Fibroblast of peridontal ligament (primary cell): Measurements from ENCODE around the gene GSTK1.
"Not testable (repeated sequence)": the region's sequence is repeated elsewhere in the genome, so short reads cannot be mapped to it uniquely, and the experiment has no call there.

Experiments used
- DNase-seq: peaks from one replicate; pipeline ENCODE4 v3.0.0-alpha.2; 2010; ENCODE audit errors: extremely low read depth

Gene GSTK1

DNA sequence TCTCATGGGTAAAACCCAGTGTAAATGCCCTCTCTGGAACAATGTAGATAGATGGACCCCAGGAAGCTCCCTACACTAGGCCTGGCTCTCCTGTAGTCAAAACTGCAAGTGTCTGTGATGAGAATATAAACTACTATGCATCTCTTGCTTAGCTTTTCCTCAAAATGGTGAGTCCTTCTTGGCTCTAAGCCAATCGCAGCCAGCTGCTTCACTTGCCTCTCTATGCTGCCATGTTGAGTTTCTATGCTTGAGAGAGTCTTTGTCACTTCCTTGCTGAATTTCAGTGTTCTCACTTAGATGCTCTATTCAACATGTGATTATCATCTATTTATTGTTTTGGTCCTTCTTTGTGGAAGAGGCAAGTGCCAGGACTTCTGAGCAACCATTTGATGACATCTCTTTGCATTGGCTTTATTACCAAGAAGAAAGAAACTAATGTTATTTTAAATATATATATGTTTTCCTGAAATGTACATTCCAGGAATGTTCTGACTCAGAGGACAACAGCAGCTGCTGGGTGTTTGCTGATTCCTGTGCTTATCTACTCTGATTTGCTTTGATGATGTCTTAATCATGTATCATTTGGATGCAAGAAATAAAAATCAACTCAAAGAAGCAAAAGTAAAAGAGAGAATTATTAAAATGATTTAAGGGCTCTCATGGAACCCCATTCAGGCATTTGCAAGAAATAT lies 24.8 kb upstream of the GSTK1 start:
- no peak for DNase-seq

DNA sequence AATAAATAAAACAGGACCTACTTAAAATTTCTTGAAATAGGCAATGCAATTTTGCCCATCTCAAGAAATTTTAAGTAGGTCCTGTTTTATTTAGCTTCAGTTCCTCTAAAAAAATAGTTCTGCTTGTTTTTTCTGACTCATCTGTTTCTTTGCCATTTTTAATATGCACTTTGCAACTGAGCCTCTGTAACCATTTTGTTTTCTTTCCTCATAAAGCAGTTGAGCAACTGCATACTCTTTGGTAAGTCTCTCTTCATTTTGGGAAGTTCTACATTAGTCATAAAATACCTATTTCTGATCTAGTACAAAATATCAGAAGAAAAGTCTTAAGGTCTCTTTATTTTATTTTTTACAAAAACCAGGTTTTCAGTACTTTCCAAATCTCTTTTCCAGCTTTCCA lies 23.4 kb upstream of the GSTK1 start:
- DNase-seq: peak; percentile 84

DNA sequence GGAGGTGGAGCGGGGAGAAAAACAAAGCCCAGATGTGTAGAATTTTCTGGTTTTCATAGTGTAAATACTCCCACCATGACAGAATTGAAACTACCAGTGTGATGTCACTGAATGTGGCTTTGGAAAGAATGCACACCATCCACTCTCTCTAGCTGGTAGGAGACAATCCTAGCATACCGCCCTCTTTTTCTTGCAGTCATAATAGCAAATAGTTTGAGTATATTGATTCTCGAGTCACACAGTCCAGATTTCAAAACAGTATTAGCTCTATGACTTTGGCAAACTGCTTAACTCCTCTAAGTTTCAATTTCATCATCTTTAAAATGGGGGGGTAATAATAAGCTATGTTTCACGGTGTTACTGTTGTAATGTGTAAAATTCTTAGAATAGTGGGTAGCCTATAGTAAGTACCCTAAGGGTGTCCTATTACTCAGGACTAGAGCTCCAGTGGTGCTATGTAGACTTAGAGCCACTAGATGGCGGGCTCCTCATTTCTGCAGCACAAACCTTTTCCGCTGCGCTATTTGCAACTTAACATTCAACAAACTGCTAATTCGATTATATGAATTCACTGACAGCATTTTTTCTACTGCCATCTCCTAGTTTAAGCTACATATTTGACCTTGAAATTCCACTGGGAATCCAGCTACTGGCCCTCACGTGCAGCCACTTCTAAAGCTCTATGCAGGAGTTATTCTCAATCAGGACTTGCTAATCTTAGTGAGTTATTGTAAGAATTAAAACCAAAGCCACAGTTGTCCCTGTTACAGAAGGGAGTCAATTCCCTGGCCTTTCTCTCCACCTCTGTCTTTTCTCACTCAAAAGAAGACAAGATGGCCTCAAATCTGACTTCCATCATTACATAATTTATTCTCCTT lies 22.7 kb upstream of the GSTK1 start:
- DNase-seq: peak; percentile 95

DNA sequence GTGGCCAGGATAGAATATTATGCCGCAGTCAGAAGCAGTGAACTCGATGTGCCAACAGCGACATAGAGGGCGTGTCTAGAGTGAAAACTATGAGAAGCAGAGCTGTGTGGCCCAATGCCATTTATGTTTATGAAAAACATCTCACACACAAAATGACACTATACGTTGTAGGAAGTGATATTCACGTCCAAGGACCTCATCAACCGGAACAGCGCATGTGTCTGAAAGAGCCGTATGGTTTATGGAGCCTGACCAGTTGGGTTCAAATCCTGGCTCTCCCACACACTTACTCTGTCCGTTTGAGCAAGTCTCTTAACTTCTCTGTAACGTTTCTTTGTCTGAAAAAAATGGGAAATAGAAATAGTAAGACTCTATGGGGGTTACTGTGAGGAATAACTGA lies 20.9 kb upstream of the GSTK1 start:
- no peak for DNase-seq

DNA sequence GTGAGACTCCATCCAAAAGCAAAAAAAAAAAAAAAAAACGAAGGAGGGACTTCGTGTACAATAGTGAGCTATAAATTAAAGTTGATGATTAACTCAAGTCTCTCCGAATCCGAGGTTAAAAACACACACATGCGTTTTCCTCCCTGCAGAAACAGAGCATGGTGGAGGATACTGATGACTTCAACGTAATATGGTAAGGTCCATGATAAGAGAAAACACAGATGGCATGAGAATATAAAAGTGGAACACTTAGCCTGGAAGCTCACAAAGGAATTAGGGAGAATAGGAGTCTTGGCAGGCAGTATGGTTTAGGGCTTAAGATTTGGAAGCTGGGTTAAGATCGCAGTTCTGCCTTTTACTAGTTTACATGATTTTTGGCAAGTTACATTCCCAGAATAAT lies 20.1 kb upstream of the GSTK1 start:
- DNase-seq: no peak

DNA sequence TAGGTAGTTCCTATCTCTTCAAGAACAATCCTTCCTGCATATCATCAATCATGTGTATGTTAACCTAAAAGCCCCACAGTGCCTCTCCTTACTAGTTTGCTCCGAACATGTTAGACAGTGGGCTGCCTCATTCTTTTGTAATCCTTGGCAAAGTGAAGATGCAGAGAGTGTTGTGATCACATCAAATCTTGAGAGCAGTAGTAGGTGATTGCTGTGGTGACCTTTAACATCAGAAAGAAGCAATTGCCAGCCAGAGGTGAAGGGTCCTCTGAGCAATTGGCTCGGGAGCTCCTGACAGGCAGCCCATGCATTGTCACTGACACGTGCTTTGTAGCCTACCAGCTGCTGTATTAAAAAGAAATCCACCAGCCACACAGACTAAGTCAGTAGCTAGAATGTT lies 19.6 kb upstream of the GSTK1 start:
- no peak for DNase-seq

DNA sequence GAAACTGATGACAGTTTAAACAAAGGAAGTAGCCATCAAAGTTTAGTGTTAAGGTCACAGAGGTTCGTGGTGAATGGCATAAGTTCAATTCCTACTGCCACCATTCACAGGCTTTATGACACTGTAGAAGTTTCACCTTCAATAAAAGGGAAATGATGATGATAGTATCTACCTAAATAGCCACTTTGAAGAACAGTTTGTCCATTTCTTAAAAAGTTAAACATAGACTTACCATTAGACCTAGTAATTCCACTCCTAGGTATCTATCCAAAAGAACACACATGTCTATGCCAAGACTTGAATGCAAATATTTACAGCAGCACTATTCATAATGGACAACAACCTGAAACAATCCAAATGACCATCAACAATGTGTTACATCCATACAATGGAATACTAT lies 18.9 kb upstream of the GSTK1 start:
- DNase-seq: no peak

DNA sequence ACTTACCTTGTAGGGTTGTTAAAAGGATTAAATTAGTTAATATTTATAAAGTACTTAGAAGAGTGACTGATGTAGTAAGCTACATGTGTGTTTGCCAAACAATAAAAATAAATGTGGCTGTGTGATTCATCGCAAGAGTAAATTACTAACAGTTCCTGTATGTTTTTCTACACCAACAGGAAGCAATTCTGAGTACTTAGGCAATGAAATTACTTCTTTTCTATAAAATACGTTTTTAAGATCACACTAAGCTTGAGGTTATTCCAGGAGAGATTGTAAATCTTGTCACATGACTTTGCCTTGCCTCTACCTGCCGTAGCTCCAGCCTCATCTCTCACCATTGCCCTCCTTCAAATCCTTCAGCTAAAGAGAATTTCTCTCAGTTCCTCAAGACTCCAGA lies 18.1 kb upstream of the GSTK1 start:
- DNase-seq: peak; percentile 55

DNA sequence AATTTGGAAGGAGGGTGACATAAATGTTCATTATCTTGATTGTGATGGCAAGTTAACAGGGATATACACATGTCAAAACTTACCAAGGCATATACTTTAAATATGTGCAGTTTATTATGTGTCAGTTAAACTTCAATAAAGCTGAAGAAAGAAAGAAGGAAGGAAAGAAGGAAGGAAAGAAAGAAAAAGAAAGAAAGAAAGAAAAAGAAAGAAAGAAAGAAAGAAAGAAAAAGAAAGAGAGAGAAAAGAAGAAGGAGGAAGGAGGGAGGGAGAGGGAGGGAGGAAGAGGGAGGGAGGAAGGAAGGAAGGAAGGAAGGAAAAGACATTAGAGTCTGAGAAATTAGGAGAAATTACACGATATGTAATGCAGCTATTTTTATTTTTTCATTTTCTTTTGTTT lies 15.9 kb upstream of the GSTK1 start:
- no peak for DNase-seq

DNA sequence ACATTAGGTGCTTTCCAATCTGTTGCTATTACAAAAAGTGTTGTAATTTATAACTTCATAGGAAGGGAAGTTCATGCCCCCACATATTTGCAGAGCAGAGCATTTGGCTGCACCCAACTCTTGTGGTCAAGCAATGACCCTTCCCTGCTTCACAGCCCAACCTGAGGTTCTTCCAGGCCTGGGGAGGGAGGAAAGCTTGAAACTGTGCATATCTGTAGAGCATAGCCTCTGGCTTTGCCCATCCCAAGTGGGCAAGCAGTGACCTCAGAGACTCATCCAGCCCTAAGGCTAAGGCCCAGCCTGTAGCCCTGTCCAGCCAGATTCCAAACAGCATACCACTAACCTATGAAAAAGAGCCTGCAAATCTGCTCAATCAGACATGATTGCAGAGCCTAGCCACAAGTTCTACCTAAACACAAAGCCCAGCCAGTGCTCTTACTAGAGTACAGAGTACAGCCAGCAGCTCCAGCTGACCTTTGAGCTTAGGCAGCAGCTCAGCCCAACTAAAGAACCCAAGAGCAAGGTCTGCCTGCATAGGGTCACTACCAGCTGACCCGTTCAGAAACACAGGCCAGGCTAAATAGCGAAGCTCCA lies 14.4 kb upstream of the GSTK1 start:
- peak; percentile 19 for DNase-seq

DNA sequence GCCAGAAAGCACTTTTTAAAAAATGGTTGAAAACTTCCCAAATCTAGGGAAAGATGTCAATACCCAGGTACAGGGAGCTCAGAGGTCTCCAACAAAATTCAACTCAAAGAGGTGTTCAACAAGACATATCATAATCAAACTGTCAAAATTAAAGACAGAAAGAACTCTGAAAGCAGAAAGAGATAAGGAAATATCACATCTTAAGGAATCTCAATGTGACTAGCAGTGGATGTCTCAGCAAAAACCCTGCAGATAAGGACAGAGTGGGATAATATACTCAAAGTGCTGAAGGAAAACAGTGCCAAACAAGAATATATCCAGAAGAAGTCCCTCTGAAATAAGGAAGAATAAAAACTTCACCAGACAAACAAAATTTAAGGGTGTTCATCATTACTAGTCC lies 13.0 kb upstream of the GSTK1 start:
- no peak for DNase-seq

DNA sequence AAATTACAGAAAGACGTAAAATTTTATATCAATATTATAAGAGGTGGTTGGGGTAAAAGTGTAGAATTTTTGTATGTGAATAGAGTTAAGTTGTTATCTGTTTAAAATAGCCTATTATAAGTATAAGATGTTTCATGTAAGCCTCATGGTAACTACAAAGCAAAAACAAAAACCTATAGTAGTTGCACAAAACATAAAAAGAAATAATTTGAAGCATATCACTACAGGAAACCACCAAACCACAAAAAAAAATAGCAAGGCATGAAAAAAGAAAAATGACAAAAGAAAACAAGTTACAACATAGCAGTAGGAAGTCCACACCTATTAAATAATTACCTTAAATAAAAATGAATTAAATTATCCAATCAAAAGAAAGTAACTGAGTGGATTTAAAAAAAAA lies 12.4 kb upstream of the GSTK1 start:
- no peak for DNase-seq

DNA sequence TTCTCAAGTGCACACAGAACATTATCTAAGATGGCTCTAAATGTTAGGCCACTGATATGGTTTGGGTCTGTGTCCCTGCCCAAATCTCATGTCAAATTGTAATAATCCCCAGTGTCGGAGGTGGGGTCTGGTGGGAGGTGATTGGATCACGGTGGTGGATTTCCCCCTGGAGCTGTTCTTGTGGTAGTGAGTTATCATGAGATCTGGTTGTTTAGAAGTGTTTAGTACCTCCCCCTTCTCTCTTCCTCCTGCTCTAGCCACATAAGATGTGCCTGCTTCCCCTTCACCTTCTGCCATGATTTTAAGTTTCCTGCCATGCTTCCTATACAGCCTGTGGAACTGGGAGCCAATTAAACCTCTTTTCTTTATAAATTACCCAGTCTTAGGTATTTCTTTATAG lies 11.2 kb upstream of the GSTK1 start:
- DNase-seq: no peak

DNA sequence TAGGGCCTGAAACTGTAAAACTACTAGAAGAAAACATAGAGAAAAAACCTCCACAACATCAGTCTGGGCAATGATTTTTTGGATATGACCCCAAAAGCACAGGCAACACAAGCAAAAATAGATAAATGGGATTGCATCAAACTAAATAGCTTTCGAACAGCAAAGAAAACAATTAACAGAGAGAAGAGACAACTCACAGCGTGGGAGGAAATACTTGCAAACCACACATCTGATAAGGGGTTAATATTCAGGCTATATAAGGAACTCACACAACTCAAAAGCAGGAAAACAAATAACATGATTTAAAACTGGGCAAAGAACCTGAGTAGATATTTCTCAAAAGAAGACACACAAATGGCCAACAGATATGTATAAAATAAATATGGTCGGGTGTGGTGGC lies 7.7 kb upstream of the GSTK1 start:
- DNase-seq: no peak

DNA sequence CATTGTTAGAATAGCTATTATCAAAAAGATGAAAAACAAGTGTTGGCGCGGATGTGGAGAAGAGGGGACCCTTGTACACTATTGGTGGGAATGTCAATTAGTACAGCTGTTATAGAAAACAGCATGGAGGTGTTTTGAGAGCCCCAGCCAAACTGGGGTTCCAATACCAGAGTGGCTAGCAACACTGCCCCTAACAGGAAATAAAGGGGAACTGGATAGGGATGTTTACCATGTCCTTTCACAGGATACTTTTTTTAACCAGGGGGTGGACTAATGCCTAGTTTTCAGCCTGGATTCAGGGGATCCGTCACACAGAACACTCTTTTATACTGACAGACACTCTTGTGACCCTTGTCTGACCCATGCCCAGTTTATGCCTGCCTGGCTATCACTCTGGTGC lies 6.9 kb upstream of the GSTK1 start:
- DNase-seq: no peak

DNA sequence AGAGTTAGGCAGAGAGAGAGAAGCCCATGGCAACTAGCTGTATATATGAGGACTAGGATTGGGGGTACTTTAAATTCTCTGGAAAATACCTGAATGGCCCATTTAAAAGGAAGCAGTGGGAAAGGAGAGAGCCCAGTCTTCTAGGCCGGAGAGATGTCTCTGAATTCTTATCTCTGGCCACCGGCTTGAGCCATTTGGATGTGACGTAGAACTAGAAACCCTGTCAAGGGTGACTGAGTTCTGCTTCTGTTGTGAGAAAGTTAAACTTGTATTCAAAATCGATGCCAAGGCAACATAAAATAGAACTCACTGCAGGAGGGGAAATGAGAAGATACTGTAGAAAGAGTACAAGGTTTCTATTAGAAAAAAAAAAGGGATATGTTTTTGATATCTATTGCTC lies 6.3 kb upstream of the GSTK1 start:
- no peak for DNase-seq

DNA sequence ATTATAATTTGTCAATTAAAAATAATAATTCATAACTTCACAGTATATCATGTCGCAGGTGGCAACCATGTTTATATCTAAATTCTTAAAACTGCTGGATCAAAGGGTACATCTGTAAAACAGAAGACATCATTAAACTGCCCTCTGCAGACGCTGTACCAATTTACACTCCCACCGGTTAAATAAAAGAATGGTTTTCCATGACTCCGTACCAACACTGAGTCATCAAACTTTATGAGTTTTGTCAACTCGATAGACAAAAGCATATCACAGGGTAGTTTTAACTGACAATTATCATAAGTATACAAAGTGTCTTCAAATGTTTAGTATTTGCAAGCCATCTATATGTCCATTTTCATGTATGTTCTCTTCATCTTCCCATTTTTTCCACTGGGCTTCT lies 5.7 kb upstream of the GSTK1 start:
- DNase-seq: no peak

DNA sequence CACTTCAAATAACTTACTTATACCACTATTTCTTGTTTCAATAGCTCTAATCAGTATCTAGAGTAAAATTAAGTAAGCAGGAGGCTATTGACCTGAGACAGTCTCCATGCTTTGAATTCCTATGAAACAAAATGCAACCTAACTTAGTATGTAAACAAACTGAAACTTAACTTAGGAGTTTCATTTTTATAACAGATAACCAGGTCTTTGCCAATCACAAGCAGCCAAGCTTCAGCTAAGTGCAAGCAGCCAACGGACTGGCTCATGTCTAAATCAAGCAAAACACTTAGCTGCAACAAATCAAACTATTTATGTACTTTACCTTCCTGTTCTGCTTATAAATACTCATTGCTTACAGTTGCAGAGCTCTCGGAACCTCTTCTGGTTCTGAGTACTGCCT lies 4.4 kb upstream of the GSTK1 start:
- peak; percentile 29 for DNase-seq

DNA sequence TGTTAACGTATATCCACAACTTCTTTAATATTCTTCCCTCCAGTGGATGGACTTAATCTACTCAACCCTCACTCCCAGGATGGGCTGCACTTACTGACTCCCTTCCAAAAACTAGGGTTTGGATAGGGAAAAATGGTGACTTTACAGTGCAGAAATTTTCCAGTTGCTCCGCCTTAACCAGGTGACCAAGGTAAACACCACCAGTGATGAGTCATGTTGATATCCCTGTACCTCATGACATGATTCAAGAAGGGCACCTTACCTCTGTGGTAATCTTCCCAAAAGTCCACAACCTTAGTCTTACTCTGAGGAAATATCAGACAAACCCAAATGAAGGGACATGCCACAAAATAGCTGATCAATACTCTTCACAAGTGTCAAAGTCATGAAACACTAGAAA lies 3.5 kb upstream of the GSTK1 start:
- DNase-seq: no peak

DNA sequence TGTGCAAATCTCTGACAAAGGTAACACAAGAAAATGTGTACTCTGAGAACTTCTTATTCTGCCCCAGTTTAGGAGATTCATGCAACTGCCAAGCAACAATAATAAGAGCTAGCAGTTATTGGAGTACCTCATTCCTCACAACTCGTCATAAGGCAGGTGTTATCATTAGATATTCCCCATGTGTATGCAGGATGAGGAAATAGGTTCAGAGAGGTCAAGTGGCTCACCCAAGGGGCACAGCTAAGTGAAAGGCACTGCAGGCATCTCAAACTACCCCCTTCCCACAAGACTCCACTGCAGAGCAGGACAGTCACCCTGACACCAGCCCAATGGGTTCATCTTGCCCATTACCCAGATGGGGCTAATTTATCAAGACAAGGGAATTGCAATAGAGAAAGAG lies 1.3 kb upstream of the GSTK1 start:
- no peak for DNase-seq

DNA sequence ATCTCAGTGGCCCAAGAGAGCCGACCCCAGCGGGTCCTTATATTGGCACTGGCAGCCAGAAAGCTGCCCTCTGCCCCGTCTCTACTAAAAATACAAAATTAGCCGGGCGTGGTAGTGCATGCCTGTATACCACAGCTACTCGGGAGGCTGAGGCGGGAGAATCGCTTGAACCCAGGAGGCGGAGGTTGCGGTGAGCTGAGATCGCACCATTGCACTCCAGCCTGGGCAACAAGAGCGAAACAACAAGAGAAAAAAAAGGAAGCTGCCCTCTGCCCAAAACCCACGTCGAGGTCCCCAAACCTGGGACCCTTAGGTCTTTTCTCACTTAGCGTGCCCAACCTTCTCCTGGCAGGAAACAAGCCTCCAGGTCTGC lies 941 bp downstream of the GSTK1 start:
- not testable (repeated sequence) for DNase-seq

DNA sequence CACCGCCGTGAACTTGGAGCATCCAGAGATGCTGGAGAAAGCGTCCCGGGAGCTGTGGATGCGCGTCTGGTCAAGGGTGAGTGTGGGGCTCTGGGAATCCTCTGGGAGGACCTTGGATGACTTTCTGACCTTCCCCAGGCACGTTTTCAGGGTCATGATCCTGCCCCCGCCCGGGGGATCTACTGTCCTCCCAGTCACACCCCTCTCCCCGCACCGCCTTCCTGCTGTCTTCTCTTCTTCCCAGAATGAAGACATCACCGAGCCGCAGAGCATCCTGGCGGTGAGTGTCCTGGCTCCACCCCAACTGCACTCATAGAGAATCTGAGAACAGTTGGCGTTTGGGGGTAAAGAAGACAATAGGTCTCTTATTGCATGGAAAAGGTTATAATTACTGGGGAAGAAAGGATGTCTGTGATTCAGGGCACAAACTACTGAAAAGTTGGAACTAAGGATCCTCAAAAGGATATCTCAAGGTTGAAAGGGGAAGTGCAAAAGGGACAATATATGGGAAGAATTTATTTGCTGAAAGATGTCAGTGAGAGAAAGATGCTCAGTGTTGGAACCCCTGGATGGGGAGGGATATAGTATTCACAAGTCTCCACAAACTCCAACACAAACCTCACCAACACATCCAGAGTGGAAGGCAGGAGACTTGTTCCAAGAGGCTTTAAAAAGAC lies 1.9 kb downstream of the GSTK1 start:
- DNase-seq: no peak

DNA sequence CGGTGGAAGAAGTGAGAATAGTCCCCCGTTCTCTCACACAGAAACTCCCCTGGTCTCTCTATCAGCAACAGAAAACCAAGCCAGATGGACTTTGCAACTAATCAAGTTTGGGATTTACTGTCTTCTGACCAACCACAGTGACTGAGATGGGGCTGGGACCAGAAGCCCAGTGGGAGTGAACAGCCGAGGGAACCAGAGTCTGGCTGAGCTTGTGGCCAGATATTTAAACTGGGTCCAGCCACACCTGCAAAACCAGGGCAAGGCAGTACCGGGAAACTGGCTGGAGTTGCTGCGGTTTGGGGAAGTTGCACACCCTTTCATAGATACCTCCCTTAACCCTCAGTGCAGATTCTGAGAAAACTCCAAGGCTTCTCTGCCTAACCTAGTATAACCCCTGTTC lies 6.0 kb downstream of the GSTK1 start:
- DNase-seq: no peak
